ENCODE data around the gene IL27RA.

GRCh38 chr19:14052470-14052869 is 20.9 kb downstream of the IL27RA start:
- TF ChIP-seq EZH2 (IDR thresholded peaks at IDR 0.05) = no peak
- no peak for TF ChIP-seq POLR2AphosphoS5 (IDR thresholded peaks at IDR 0.05; ENCODE audit: borderline replicate concordance, low read depth, low read length)
- no peak for TF ChIP-seq FOXP2 (optimal IDR thresholded peaks at IDR 0.05; ENCODE audit: control extremely low read depth, extremely low read length, insufficient read depth)
